Uterus (tissue), 4 donors: ENCODE data around the gene GALNTL6. TPM values are rescaled to one million over a fixed set of nuclear protein-coding genes. Genes with fewer than 3 reads are reported as not detected.

Experiments used
- DNase-seq, 2 donors: peaks; one replicate each; pipeline ENCODE4 v3.0.0-alpha.2; 2019 to 2020
- H3K27ac ChIP-seq, 2 donors: fragments of 200-600 bp; sonication (generic); 1 replicate in 1 of 2; 2 replicates in 1 of 2; pipeline ENCODE4 v1.5.1; 2016 to 2018
- H3K27me3 ChIP-seq, 2 donors: fragments of 200-600 bp; sonication (generic); one replicate each; pipeline ENCODE4 v1.5.1; 2018 to 2019; ENCODE audit warnings: control low read depth in 1 of 2
- H3K36me3 ChIP-seq, 2 donors: fragments of 200-600 bp; sonication (generic); one replicate each; pipeline ENCODE4 v1.5.1; 2019; ENCODE audit warnings: control low read depth in 1 of 2
- H3K4me1 ChIP-seq, 2 donors: fragments of 200-600 bp; sonication (generic); one replicate each; pipeline ENCODE4 v1.5.1; 2018 to 2019; ENCODE audit warnings: control low read depth in 1 of 2
- H3K4me3 ChIP-seq, 2 donors: fragments of 200-600 bp; sonication (generic); 1 replicate in 1 of 2; 2 replicates in 1 of 2; pipeline ENCODE4 v1.5.1; 2018 to 2019; ENCODE audit warnings: mild to moderate bottlenecking in 1 of 2
- H3K9me3 ChIP-seq, 2 donors: fragments of 200-600 bp; sonication (generic); one replicate each; pipeline ENCODE4 v1.5.1; 2019; ENCODE audit warnings: control low read depth in 1 of 2
- POLR2A ChIP-seq, 2 donors: fragments of 450-650 bp; IDR thresholded peaks; one replicate each; pipeline ENCODE4 v1.6.1; 2016; ENCODE audit warnings: antibody characterized with exemption in 2 of 2, mild to moderate bottlenecking in 1 of 2, moderate library complexity in 1 of 2
- intact Hi-C: fragments of 100-400 bp; cut with DNase I; formaldehyde crosslinking; loops from one replicate; pipeline ENCODE4 v1.15.1; 2023; ENCODE audit warnings: low total_unique reads
- total RNA-seq, 4 donors: library from RNA; depleted of rRNA in 3 of 4; stranded (reverse); fragments of >200 nt in 3 of 4; gene quantifications; one replicate each; pipeline versions ENCODE4 v1.1.0 to v1.2.4, GENCODE V29; 2014 to 2023
- TF ChIP-seq, protein P1 (sequence below), 4 experiments: fragments of 200-600 bp in 2 of 4; fragments of 450-650 bp in 2 of 4; sonication (generic) in 2 of 4; IDR thresholded peaks; one replicate each; pipeline ENCODE4 v1.5.1; 2016 to 2019; ENCODE audit warnings: antibody characterized with exemption in 4 of 4, mild to moderate bottlenecking in 2 of 4, moderate library complexity in 1 of 4
- donor health status: DM: yes; HTN: yes; CAD: no.

GALNTL6 gene
- total RNA-seq, 4 donors from 2014 or later: 2.6 TPM; not detected in 3

GRCh38 chr4:172919269-172919668, 1106.1 kb downstream of the GALNTL6 start:
- intact Hi-C loops: no loop called here
- no peaks in the 10 kb centered on the region for H3K36me3 ChIP-seq
- no peak for TF ChIP-seq POLR2A (IDR thresholded peaks at IDR 0.05)
- TF ChIP-seq, protein P1, sequence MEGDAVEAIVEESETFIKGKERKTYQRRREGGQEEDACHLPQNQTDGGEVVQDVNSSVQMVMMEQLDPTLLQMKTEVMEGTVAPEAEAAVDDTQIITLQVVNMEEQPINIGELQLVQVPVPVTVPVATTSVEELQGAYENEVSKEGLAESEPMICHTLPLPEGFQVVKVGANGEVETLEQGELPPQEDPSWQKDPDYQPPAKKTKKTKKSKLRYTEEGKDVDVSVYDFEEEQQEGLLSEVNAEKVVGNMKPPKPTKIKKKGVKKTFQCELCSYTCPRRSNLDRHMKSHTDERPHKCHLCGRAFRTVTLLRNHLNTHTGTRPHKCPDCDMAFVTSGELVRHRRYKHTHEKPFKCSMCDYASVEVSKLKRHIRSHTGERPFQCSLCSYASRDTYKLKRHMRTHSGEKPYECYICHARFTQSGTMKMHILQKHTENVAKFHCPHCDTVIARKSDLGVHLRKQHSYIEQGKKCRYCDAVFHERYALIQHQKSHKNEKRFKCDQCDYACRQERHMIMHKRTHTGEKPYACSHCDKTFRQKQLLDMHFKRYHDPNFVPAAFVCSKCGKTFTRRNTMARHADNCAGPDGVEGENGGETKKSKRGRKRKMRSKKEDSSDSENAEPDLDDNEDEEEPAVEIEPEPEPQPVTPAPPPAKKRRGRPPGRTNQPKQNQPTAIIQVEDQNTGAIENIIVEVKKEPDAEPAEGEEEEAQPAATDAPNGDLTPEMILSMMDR (IDR thresholded peaks at IDR 0.05): no peak
- H3K4me3 ChIP-seq: no peak overlapping the region
- H3K4me1 ChIP-seq: no peaks in the 10 kb centered on the region
- H3K9me3 ChIP-seq: no peaks in the 10 kb centered on the region
- no peak overlapping the region for H3K27ac ChIP-seq
- no peak for DNase-seq
- no peaks in the 10 kb centered on the region for H3K27me3 ChIP-seq

GRCh38 chr4:172927096-172927814, 1114.1 kb downstream of the GALNTL6 start:
- Histone ChIP-seq H3K36me3 (no peaks in the 10 kb centered on the region), H3K4me3 (no peak overlapping the region), H3K27ac (no peak overlapping the region), H3K27me3 (no peaks in the 10 kb centered on the region), H3K4me1 (no peaks in the 10 kb centered on the region), H3K9me3 (no peaks in the 10 kb centered on the region)
- DNase-seq: no peak
- TF ChIP-seq, protein P1 (IDR thresholded peaks at IDR 0.05): no peak
- TF ChIP-seq POLR2A (IDR thresholded peaks at IDR 0.05): no peak
- intact Hi-C loops: no loop called here

- H3K27ac ChIP-seq: no peak overlapping the region
- no peaks in the 10 kb centered on the region for H3K4me1 ChIP-seq
- no peaks in the 10 kb centered on the region for H3K36me3 ChIP-seq
- DNase-seq: no peak
- H3K4me3 ChIP-seq: no peak overlapping the region
- no peaks in the 10 kb centered on the region for H3K9me3 ChIP-seq
- intact Hi-C loops: no loop called here
- TF ChIP-seq POLR2A (IDR thresholded peaks at IDR 0.05): no peak
- TF ChIP-seq, protein P1 (IDR thresholded peaks at IDR 0.05): no peak
- no peaks in the 10 kb centered on the region for H3K27me3 ChIP-seq
These were observed 1115.1 kb downstream of the GALNTL6 start for GRCh38 chr4:172928347-172928746.

DNA sequence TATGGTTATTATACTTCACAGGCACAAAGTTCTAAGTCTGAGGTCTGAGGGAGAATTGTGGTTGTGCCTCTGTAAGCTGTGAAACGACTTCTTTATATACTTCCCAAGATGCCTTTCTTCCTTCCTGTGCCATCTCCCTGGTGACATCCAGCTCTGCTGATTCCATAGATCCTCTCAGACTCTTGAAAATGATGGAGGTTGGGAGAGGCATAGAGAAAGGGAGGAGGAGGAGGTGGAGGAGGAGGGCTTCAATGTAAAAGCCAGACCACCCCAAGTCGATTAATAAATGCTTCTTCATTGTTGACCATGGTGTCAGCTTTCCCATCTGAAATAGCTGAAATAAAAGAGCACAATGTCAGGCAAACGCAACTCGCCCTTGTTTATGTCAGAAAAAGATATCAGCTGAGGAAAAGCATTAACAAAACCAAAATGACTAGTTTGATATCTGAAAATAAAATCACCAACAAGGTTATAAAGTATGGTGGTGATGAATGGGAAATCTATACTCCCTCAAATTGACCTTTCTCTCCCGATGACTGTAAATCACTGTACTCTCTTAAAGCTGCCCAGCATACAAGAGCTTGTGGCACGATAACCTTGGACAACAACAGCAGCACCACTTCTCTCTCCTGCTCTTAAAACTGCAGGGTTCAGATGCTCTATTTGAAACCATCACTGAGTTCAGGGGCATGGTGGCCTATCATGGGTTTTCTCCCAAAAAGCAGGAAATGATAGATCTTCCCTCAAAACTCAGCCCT, 1125.0 kb downstream of the GALNTL6 start:
- Histone ChIP-seq H3K36me3 (no peaks in the 10 kb centered on the region), H3K27ac (peak overlapping the region in 1 of 2 donors; percentile 42), H3K4me1 (no peaks in the 10 kb centered on the region), H3K4me3 (no peak overlapping the region), H3K27me3 (no peaks in the 10 kb centered on the region), H3K9me3 (no peaks in the 10 kb centered on the region)
- TF ChIP-seq, protein P1 (IDR thresholded peaks at IDR 0.05): no peak
- TF ChIP-seq POLR2A (IDR thresholded peaks at IDR 0.05): no peak
- DNase-seq: no peak
- intact Hi-C loops: no loop called here

- H3K27ac ChIP-seq: peak overlapping the region in 1 of 2 donors; percentile 42
- H3K4me1 ChIP-seq: no peaks in the 10 kb centered on the region
- TF ChIP-seq POLR2A (IDR thresholded peaks at IDR 0.05): no peak
- TF ChIP-seq, protein P1 (IDR thresholded peaks at IDR 0.05): no peak
- no peak for DNase-seq
- no peaks in the 10 kb centered on the region for H3K36me3 ChIP-seq
- intact Hi-C loops: no loop called here
- H3K9me3 ChIP-seq: no peaks in the 10 kb centered on the region
- H3K4me3 ChIP-seq: no peak overlapping the region
- H3K27me3 ChIP-seq: no peaks in the 10 kb centered on the region
These were observed 1125.7 kb downstream of the GALNTL6 start for GRCh38 chr4:172938870-172939269.
